ENCODE data around the gene CCNY. TPM values are rescaled to one million over a fixed set of nuclear protein-coding genes. Genes with fewer than 3 reads are reported as not detected.

Gene CCNY
- total RNA-seq, 4 donors from 2014 or later: 23.3 to 72.3 (median 26.7) TPM

GRCh38 chr10:35585903-35586535, 249.7 kb downstream of the CCNY start:
- DNase-seq (ENCODE audit: low spot score in 2 of 2): peak in 1 of 2 donors; percentile 65
- H3K4me3 ChIP-seq (ENCODE audit: low read depth, poor library complexity, severe bottlenecking): no peak overlapping the region
- 30 to 34% methylated on average over 8 of the region's 8 CpGs for WGBS, 2 donors
- intact Hi-C loops (cut with DNase I; ENCODE audit: low total_unique reads): no loop called here
- TF ChIP-seq POLR2A (IDR thresholded peaks at IDR 0.05): no peak
- TF ChIP-seq CTCF (IDR thresholded peaks at IDR 0.05): no peak

- intact Hi-C loops (cut with DNase I; ENCODE audit: low total_unique reads): no loop called here
- DNase-seq (ENCODE audit: low spot score in 2 of 2): no peak
- no peak overlapping the region for H3K4me3 ChIP-seq (ENCODE audit: low read depth, poor library complexity, severe bottlenecking)
- no peak for TF ChIP-seq POLR2A (IDR thresholded peaks at IDR 0.05)
- TF ChIP-seq CTCF (IDR thresholded peaks at IDR 0.05): no peak
These were observed 252.5 kb downstream of the CCNY start for GRCh38 chr10:35588836-35589235.

- peak in 1 of 2 donors; percentile 5 for DNase-seq (ENCODE audit: low spot score in 2 of 2)
- 73 to 80% methylated on average over 4 of the region's 4 CpGs for WGBS, 2 donors
- intact Hi-C loops (cut with DNase I; ENCODE audit: low total_unique reads): no loop called here
- no peak for TF ChIP-seq CTCF (IDR thresholded peaks at IDR 0.05)
- TF ChIP-seq POLR2A (IDR thresholded peaks at IDR 0.05): no peak
- H3K4me3 ChIP-seq (ENCODE audit: low read depth, poor library complexity, severe bottlenecking): no peak overlapping the region
These were observed 256.1 kb downstream of the CCNY start for GRCh38 chr10:35592441-35592840.

- H3K4me3 ChIP-seq (ENCODE audit: low read depth, poor library complexity, severe bottlenecking): no peak overlapping the region
- intact Hi-C loops (cut with DNase I; ENCODE audit: low total_unique reads): no loop called here
- no peak for TF ChIP-seq POLR2A (IDR thresholded peaks at IDR 0.05)
- TF ChIP-seq CTCF (IDR thresholded peaks at IDR 0.05): no peak
- 56 to 63% methylated on average over 14 of the region's 14 CpGs for WGBS, 2 donors
- DNase-seq (ENCODE audit: low spot score in 2 of 2): no peak
These were observed 258.1 kb downstream of the CCNY start for GRCh38 chr10:35594115-35595079.

- no peak overlapping the region for H3K4me3 ChIP-seq (ENCODE audit: low read depth, poor library complexity, severe bottlenecking)
- intact Hi-C loops (cut with DNase I; ENCODE audit: low total_unique reads): no loop called here
- DNase-seq (ENCODE audit: low spot score in 2 of 2): no peak
- no peak for TF ChIP-seq CTCF (IDR thresholded peaks at IDR 0.05)
- no peak for TF ChIP-seq POLR2A (IDR thresholded peaks at IDR 0.05)
- 43 to 46% methylated on average over 3 of the region's 3 CpGs for WGBS, 2 donors
These were observed 258.8 kb downstream of the CCNY start for GRCh38 chr10:35595106-35595505.

Data from lower leg skin (tissue), 4 donors.